ENCODE results near the gene EPHX1.
"Not testable (repeated sequence)": the region's sequence is repeated elsewhere in the genome, so short reads cannot be mapped to it uniquely, and the experiment has no call there.

The EPHX1 gene

GRCh38 chr1:225809842-225810578 is at the start of gene EPHX1:
Gene EPHX1 (plus strand): TSS chr1:225810124. CDS start chr1:225828730, 18,606 bp downstream.
- peak; percentile 61 to 89 (median 84) for DNase-seq

DNA sequence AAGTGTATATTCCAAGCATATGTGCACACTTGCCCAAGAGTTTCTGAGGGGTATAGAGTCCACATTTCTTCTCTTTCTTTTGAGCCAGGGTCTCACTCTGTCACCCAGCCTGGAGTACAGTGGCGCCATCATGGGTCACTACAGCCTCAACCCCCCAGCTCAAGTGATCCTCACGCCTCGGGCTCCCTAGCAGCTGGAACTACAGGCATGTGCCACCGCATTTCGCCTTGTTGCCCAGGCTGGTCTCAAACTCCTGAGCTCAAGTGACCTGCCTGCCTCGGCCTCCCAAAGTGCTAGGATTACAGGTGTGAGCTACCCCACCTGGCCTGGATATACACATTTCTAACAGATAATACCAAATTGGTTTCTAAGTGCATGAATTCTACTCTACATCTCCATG is 49.4 kb upstream of the EPHX1 start:
- DNase-seq, result no peak

GRCh38 chr1:225761395-225761794 is 48.5 kb upstream of the EPHX1 start:
- DNase-seq, result not testable (repeated sequence)

DNA sequence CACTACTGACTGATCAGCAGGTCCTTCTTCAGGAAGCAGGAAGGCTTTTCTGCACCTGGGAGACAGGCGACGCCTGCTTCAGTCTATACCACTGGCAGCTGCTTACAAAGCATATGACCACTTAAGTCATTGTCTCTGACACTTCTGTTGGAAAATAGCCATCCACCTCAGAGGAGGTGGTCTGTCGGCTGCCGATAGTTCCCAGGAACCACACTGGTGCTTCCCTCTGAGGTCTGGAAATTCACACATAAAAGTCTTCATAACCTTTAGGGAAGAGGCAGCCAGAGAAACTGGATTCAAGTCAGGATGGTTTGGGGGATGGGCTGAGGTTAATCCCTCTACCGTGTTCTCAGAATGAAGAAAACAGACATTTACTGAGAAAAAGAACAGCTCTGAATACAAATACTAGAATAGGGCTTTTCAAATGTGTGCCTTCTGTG is 47.9 kb upstream of the EPHX1 start:
- peak; percentile 34 to 66 (median 63) for DNase-seq

GRCh38 chr1:225762444-225762843 is 47.5 kb upstream of the EPHX1 start:
- no peak for DNase-seq

DNA sequence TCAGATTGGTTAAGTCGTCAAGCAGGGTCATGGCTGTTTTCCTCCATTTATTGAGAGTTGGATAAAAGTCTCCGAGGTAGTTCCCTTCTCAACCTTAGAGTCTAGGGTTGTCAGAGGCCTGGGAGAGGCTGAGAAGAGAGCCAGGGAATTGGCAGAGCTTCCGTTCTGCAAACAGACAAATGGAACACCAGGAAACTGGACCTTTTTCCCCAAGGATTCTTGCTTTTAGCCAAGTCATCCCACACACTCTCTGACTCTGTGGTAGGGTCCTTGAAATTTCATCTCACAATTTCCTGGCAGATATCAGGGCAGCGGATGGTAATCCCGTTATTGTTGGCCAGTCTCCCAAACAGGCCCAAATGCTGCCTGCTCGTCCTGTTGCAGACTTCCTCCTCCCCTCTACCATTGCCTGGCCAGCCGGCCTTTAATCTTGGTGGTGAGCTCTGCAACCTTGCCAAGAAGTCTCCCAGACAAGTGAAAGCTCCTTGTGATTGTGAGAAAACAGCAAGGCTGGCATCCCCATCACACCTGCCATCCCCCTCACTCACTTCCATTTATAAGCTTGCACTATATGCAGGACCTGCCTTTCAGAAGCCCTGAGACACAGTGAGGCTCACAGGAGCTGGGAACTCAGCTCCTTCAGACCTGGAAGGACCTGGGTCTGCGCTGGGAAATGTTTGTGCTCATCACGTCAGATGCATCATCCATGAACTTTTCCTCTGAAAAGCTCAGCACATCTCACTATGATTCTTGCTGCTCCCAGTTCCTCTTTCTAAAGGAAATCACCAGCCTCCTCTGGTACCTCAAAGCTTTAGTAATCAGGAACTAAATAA is 46.0 kb upstream of the EPHX1 start:
- no peak for DNase-seq

DNA sequence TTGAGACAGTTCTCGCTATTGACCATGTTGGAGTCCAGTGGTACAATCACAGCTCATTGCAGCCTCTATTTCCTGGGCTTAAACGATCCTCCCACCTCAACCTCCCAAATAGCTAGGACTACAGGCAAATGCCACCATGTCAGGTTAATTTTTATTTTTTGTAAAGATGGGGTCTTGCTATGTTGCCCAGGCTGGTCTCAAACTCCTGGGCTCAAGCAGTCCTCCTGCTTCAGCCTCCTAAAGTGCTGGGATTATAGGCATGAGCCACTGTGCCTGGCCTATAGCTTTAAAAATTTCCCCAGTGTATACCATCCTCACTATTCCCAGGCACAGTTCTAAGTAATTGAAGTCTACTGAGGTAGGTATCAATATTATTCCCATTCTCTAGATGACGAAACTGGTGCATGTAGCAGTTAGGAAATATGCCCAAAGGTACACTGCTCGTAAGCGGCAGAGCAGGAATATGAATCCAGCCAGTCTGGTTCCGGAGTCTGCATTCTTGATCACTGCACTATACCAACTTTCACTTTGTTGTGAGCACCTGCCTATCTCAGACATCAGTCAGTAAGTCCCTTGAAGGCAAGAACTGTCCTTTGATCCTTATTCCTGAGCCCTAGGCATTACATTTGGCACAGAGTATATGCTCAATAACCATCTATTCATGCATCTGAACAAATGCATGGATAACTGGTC is 43.8 kb upstream of the EPHX1 start:
- DNase-seq, result no peak

GRCh38 chr1:225766967-225767633 is 42.8 kb upstream of the EPHX1 start:
- no peak for DNase-seq

GRCh38 chr1:225767634-225768540 is 42.0 kb upstream of the EPHX1 start:
- DNase-seq, result peak in 1 of 3 experiments; percentile 25

- no peak for DNase-seq
These were observed 41.1 kb upstream of the EPHX1 start for GRCh38 chr1:225768662-225769426.

DNA sequence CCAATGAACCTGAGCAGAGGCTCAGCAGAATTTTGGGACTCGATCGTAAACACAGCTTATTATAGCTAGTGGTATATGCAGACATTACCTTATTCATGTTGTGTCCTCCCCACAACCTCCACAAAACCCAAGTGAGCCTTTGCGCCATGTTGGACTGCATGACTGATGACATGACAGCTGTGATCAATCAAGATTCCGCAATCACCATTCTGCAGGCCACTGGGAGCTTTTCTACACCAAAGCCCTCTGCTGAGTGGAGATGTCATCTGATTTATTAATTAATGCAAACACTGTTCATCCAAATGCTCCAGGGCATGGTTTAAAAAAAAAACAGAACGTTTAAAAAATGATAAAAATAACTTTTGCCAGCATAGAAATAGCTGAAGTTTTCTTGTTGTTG is 40.2 kb upstream of the EPHX1 start:
- DNase-seq, result no peak

DNA sequence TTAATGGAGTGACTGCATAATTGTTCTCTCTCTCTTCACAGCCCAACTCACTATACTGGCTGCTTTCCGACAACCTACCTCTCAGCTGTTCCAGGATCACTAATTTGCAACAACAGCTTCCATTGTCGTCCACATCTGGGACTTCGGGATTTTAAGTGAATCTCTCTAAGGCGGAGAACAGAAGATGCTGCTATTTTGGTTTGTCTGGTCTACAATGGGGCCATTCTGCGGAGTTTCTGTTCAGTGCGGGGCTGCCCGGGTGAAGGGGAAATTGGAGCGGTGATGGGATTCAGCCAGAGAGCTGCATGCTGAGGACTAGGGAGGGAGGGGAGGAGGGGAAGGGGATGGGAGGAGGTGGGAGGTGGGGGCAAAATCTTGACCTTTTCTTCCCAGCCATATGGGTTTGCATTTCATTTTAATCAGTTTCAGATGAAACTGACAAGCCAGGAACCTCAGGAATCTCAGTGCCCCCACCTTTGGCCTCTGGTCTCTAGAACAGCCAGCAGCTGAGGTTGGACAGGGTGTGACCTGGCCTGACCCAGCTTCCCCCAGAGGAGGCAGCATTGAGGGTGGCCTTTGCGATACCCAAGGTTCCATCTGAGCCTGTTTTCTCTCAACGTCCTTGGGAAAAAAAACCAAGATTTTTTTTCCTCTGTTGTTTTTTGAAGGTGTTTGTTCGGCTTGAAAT is 39.2 kb upstream of the EPHX1 start:
- no peak for DNase-seq

DNA sequence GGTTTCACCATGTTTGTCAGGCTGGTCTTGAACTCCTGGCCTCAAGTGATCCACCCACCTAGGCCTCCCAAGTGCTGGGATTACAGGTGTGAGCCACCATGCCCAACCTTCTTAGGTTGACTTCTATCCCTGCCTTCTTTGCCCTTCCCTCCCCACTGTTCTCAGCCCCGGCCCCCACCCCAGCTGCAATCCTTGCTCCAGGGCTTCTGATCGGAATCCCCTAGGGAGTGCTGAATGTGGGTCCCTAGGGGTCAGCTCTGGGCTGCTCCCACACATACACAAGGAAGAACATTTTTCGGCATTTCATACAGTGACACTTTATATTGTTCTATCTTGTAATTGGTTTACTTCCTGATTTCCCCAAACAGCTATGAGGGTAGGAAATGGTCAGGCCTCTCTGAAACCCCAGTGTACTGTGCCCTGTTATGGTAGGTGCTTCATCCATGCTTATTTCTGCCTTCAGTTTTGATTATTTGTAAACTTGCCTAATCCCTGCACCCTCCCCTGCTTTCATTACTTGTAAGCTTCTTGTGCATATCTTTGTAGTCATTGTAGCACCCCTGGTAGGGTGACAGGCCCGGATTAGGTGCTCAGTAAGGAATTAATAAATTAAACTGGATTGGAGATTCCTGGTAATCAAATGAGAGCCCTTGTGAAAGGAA is 38.1 kb upstream of the EPHX1 start:
- DNase-seq, result no peak

DNA sequence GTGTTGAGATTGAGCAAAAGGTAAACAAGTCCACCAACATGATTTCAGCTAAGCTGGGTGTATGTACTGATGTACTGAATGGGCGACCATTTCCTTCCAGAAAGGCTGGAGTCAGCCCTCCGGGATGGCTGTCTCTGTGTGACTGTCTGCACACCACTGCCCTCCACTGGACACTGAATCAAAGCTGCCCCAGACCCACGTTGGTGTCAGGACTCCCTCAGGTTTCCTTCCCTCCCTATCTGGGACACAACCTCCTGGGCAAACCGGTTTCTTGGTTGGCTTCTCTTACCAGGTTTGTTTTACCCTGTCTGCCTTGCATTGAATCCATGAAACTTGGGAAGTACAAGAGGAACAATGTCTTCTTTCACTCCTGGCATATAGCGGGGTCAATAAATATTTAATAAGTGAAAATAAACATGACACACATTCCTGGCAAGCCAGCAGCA is 37.6 kb upstream of the EPHX1 start:
- peak; percentile 65 to 88 (median 76) for DNase-seq

DNA sequence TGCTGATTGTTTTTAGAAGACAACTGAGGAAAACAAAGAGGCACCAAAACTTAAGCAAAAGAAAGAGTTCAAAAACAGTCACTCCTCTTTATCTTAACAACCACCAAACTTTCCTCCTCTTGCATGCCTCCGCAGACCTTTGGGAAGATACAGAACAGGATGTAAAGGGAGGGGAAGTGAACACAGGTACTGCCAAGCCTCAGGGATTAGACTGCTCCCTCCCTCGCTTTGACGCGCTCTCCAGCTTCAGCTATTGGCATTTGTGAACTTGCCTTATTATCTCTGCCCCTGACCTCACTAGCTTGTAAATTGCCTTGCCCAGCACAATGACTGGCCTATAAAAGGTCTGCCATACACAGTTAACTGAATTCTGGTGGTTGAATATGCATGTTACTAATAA is 37.1 kb upstream of the EPHX1 start:
- DNase-seq, result peak in 1 of 3 experiments; percentile 19

GRCh38 chr1:225774281-225775147 is 35.4 kb upstream of the EPHX1 start:
- no peak for DNase-seq

DNA sequence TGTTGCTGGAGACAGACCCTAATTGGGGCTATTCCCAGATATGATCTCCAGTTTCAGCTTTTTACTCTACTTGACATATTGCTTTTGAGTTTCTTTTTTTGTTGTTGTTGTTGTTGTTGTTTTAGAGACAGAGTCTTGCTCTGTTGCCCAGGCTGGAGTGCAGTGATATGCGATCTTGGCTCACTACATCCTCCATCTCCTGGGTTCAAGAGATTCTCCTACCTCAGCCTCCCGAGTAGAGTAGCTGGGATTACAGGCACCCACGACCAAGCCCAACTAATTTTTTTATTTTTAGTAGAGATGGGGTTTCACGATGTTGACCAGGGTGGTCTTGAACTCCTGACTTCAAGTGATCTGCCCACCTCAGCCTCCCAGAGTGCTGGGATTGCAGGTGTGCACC is 33.6 kb upstream of the EPHX1 start:
- DNase-seq, result no peak

DNA sequence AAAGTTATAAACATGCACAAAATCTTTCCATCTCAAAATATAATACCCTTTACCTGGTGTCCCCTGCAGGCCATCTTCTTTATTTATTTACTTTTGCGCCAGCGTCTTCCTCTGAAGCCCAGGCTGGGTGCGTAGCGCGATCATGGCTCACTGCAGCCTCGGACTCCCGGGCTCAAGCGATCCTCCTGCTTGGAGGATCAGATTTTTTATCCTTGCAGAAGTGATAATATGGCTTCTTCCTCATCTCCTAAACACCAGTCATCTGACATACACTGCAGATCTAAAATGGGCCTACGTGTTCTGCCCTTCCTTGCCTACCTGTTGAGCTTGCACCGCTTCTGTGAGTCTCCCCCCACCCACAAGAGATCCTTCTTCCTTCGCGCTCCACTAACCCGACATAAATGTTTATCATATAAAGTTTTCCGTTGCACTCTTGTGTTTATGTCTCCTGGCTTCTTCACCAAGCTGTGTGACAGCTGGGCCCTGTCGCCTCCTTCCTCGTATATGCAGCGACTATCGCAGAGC is 32.8 kb upstream of the EPHX1 start:
- no peak for DNase-seq
